SU-DHL-6 (cell line): Measurements from ENCODE around the gene SCAMP3.

ENCODE experiments used
- H2AFZ ChIP-seq: fragments of 200-600 bp; sonication (generic); 2 replicates; pipeline ENCODE4 v1.6.1; 2014; ENCODE audit warnings: low read depth, mild to moderate bottlenecking, moderate library complexity, mixed read lengths, antibody characterized with exemption, low read length; ENCODE audit not compliant: severe bottlenecking
- H3F3A ChIP-seq: fragments of 200-600 bp; shearing (Covaris generic); 2 replicates; pipeline ENCODE4 v1.6.0; 2016; ENCODE audit warnings: antibody characterized with exemption, mild to moderate bottlenecking; ENCODE audit not compliant: insufficient read depth
- H3K27ac ChIP-seq: fragments of 200-600 bp; sonication (generic); 2 replicates; pipeline ENCODE4 v1.5.1; 2016; ENCODE audit warnings: low read depth, mild to moderate bottlenecking, low read length, moderate library complexity, mixed read lengths
- H3K27me3 ChIP-seq: fragments of 200-600 bp; sonication (generic), shearing (Covaris generic); 2 replicates; pipeline ENCODE4 v1.6.0; 2014; ENCODE audit warnings: mild to moderate bottlenecking, low read length
- H3K36me3 ChIP-seq: fragments of 200-600 bp; sonication (generic); 2 replicates; pipeline ENCODE4 v1.6.1; 2014; ENCODE audit warnings: mild to moderate bottlenecking, low read length, mixed read lengths
- H3K4me2 ChIP-seq: fragments of 300-600, 200-600 bp; shearing (Covaris generic), sonication (generic); 2 replicates; pipeline ENCODE4 v1.6.0; 2014; ENCODE audit warnings: low read length, low read depth, mild to moderate bottlenecking; ENCODE audit not compliant: poor library complexity, severe bottlenecking
- H3K4me3 ChIP-seq: fragments of 200-600 bp; sonication (generic); 2 replicates; pipeline ENCODE4 v1.5.1; 2014; ENCODE audit warnings: antibody characterized with exemption, low read length, mild to moderate bottlenecking, mixed read lengths; ENCODE audit not compliant: insufficient read depth, poor library complexity, severe bottlenecking
- H3K79me2 ChIP-seq: fragments of 200-600 bp; sonication (generic); 2 replicates; pipeline ENCODE4 v1.6.1; 2014; ENCODE audit warnings: mild to moderate bottlenecking, low read length, moderate library complexity; ENCODE audit not compliant: insufficient read depth
- H3K9ac ChIP-seq: fragments of 200-600 bp; sonication (generic); 2 replicates; pipeline ENCODE4 v1.7.0; 2014; ENCODE audit warnings: mild to moderate bottlenecking, low read length
- H3K9me2 ChIP-seq: fragments of 200-600 bp; sonication (generic); replicated peaks from 2 replicates; pipeline ENCODE4 v1.6.1; 2014; ENCODE audit warnings: low read length; ENCODE audit not compliant: insufficient read depth
- H3K9me3 ChIP-seq: fragments of 200-600 bp; sonication (generic); 2 replicates; pipeline ENCODE4 v1.6.1; 2014; ENCODE audit warnings: low read length, mixed read lengths; ENCODE audit not compliant: insufficient read depth
- H4K20me1 ChIP-seq: fragments of 200-600 bp; sonication (generic); 2 replicates; pipeline ENCODE4 v1.6.1; 2014; ENCODE audit warnings: low read depth, mild to moderate bottlenecking, antibody characterized with exemption, low read length, moderate library complexity, mixed read lengths
- CTCF ChIP-seq: fragments of 200-600 bp; sonication (generic); IDR thresholded peaks from one replicate; pipeline ENCODE4 v1.5.1; 2017; ENCODE audit warnings: antibody characterized with exemption, mild to moderate bottlenecking, low read length, moderate library complexity; ENCODE audit not compliant: insufficient read depth, poor library complexity, severe bottlenecking
- EZH2phosphoT487 ChIP-seq: fragments of 200-600 bp; sonication (generic), shearing (Covaris generic); conservative IDR thresholded peaks from 2 replicates; pipeline ENCODE4 v1.6.1; 2018; ENCODE audit warnings: mild to moderate bottlenecking, antibody characterized with exemption, low read length, moderate library complexity, mixed read lengths

Gene SCAMP3

GRCh38 chr1:155251566-155251965 is 10.6 kb downstream of the SCAMP3 start:
- no peaks in the 10 kb centered on the region for H3K79me2 ChIP-seq
- no peaks in the 10 kb centered on the region for H3K36me3 ChIP-seq
- no peaks in the 10 kb centered on the region for H3K9me2 ChIP-seq
- H3F3A ChIP-seq, result peaks cover 22% of the 10 kb centered on the region; the same call in 1 of the 2 replicates
- no peak overlapping the region for H3K4me3 ChIP-seq
- H3K9me3 ChIP-seq, result no peaks in the 10 kb centered on the region
- no peak overlapping the region for H2AFZ ChIP-seq
- H3K4me2 ChIP-seq, result peak overlapping the region; percentile 47
- H3K27ac ChIP-seq, result peak overlapping the region; percentile 57; the same call in 1 of the 2 replicates
- no peak for TF ChIP-seq CTCF
- no peak for TF ChIP-seq EZH2phosphoT487
- 0 out of 2 replicates have a peak overlapping the region, but pooled peaks have one; percentile 56 for H3K9ac ChIP-seq
- H3K27me3 ChIP-seq, result no peaks in the 10 kb centered on the region
- H4K20me1 ChIP-seq, result no peaks in the 10 kb centered on the region

- H3K4me2 ChIP-seq, result peak overlapping the region; percentile 72
- peak overlapping the region; percentile 70 for H2AFZ ChIP-seq
- H3K27ac ChIP-seq, result peak overlapping the region; percentile 85
- no peaks in the 10 kb centered on the region for H3K36me3 ChIP-seq
- TF ChIP-seq EZH2phosphoT487, result no peak
- TF ChIP-seq CTCF, result peak; percentile 99
- no peaks in the 10 kb centered on the region for H3K79me2 ChIP-seq
- H3K9me2 ChIP-seq, result no peaks in the 10 kb centered on the region
- H3K27me3 ChIP-seq, result no peaks in the 10 kb centered on the region
- peak overlapping the region; percentile 49 for H3K4me3 ChIP-seq
- H4K20me1 ChIP-seq, result no peaks in the 10 kb centered on the region
- H3K9me3 ChIP-seq, result no peaks in the 10 kb centered on the region
- peaks cover 27% of the 10 kb centered on the region; the same call in 1 of the 2 replicates for H3F3A ChIP-seq
- peak overlapping the region; percentile 56 for H3K9ac ChIP-seq
Measured at GRCh38 chr1:155250633-155251449, 11.3 kb downstream of the SCAMP3 start.

- Histone ChIP-seq H3K36me3 (no peaks in the 10 kb centered on the region), H3K4me3 (peak overlapping the region; percentile 49), H3K4me2 (peak overlapping the region; percentile 72), H3K9me2 (no peaks in the 10 kb centered on the region), H3F3A (peaks cover 28% of the 10 kb centered on the region; the same call in 1 of the 2 replicates), H3K27me3 (no peaks in the 10 kb centered on the region), H3K9ac (peak overlapping the region; percentile 56), H4K20me1 (no peaks in the 10 kb centered on the region), H3K27ac (peak overlapping the region; percentile 85), H3K79me2 (no peaks in the 10 kb centered on the region), H3K9me3 (no peaks in the 10 kb centered on the region), H2AFZ (peak overlapping the region; percentile 57)
- TF ChIP-seq EZH2phosphoT487 (no peak), CTCF (no peak)
Measured at GRCh38 chr1:155250246-155250632, 11.9 kb downstream of the SCAMP3 start.
